Measurements from ENCODE around the gene MANBA.

DNA sequence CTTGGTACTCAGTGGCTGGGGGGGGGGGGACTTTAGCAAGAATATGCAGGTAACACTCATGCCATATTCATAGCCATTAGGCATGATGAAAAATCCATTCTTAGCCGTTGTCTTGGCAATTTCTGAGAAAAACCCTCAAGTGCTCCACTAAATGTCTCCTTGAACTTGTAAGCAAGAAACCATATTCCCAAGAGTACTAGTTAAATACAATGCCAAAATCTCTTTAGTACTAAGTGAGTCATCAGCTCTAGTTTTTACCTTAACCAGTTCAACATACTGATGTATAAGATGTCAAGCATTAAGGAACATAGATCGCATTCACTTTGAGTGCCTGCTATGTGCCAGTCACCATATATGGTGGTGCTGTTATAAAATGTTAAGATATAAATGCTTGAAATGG is 39.0 kb upstream of the MANBA start:
- TF ChIP-seq SIN3A (IDR thresholded peaks at IDR 0.05; ENCODE audit: borderline replicate concordance, insufficient read depth, low read length) (no peak), POLR2AphosphoS5 (IDR thresholded peaks at IDR 0.05; ENCODE audit: low read depth, low read length) (no peak), TAF1 (IDR thresholded peaks at IDR 0.05; ENCODE audit: borderline replicate concordance, insufficient read depth, low read length) (no peak)

Measured in PFSK-1 (cell line).